SK-N-MC (cell line): ENCODE data around the gene NIP7.

ENCODE experiments used
- EZH2 ChIP-seq: fragments of 200-600 bp; sonication (generic); IDR thresholded peaks from one replicate; pipeline ENCODE4 v1.6.1; 2017; ENCODE audit warnings: antibody characterized with exemption
- FOXP2 ChIP-seq: optimal IDR thresholded peaks from 2 replicates; pipeline ENCODE3; 2011; ENCODE audit warnings: mild to moderate bottlenecking, moderate library complexity; ENCODE audit not compliant: insufficient read depth; ENCODE audit errors: extremely low read length, control extremely low read depth
- POLR2AphosphoS5 ChIP-seq: IDR thresholded peaks from 2 replicates; pipeline ENCODE4 v1.6.1; 2012; ENCODE audit warnings: mild to moderate bottlenecking, low read depth, low read length, borderline replicate concordance

DNA sequence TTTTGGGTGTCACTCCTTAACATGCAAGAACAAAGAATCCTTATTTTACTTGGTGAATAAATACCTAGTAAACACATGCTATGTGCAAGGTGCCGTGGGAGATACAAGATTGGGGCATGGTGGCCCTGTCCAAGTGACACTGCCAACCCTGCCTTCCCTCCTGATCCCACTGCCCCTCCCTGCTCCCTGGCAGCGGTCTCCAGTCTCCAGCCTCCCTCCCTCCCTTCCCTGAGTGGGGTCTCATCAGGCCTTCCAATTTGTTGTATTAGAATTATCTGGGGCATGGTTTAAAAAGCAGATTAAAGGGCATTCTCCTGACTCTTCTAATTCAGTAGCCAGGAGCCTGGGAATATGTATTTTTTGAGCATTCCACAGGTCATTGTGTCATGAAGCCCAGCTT is 24.5 kb downstream of the NIP7 start:
- TF ChIP-seq POLR2AphosphoS5, result no peak
- TF ChIP-seq EZH2, result no peak
- no peak for TF ChIP-seq FOXP2
